NT2/D1 (cell line): Measurements from ENCODE around the gene SSX1.
"Not testable (repeated sequence)": the region's sequence is repeated elsewhere in the genome, so short reads cannot be mapped to it uniquely, and the experiment has no call there.

Experiments used
- DNase-seq: peaks from one replicate; pipeline ENCODE4 v3.0.0-alpha.2; 2011; ENCODE audit warnings: low read depth, low spot score
- H3K27me3 ChIP-seq: 2 replicates; pipeline ENCODE4 v1.6.0; 2011; ENCODE audit warnings: mild to moderate bottlenecking; ENCODE audit not compliant: insufficient read length, insufficient read depth
- H3K36me3 ChIP-seq: 2 replicates; pipeline ENCODE4 v1.6.1; 2011; ENCODE audit warnings: mild to moderate bottlenecking, low read length, mixed read lengths; ENCODE audit not compliant: insufficient read depth, insufficient read length
- H3K4me1 ChIP-seq: 2 replicates; pipeline ENCODE4 v1.5.1; 2011; ENCODE audit not compliant: insufficient read depth, insufficient read length
- H3K4me3 ChIP-seq: 2 replicates; pipeline ENCODE4 v1.5.1; 2011; ENCODE audit warnings: low read depth; ENCODE audit not compliant: insufficient read length
- H3K9ac ChIP-seq: 2 replicates; pipeline ENCODE4 v1.6.0; 2011; ENCODE audit warnings: low read depth; ENCODE audit not compliant: insufficient read length
- H3K9me3 ChIP-seq: 2 replicates; pipeline ENCODE4 v1.5.1; 2011; ENCODE audit warnings: mild to moderate bottlenecking, low read length; ENCODE audit not compliant: insufficient read depth
- SUZ12 ChIP-seq: IDR thresholded peaks from 2 replicates; pipeline ENCODE4 v1.6.1; 2011; ENCODE audit not compliant: insufficient read length, insufficient read depth; ENCODE audit errors: extremely low read depth
- YY1 ChIP-seq: IDR thresholded peaks from 2 replicates; pipeline ENCODE4 v1.6.1; 2011; ENCODE audit not compliant: insufficient read length, insufficient read depth
- ZNF274 ChIP-seq: IDR thresholded peaks from 2 replicates; pipeline ENCODE4 v1.6.1; 2011; ENCODE audit warnings: mild to moderate bottlenecking, low read depth, low read length

Gene SSX1, protein sequence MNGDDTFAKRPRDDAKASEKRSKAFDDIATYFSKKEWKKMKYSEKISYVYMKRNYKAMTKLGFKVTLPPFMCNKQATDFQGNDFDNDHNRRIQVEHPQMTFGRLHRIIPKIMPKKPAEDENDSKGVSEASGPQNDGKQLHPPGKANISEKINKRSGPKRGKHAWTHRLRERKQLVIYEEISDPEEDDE

DNA sequence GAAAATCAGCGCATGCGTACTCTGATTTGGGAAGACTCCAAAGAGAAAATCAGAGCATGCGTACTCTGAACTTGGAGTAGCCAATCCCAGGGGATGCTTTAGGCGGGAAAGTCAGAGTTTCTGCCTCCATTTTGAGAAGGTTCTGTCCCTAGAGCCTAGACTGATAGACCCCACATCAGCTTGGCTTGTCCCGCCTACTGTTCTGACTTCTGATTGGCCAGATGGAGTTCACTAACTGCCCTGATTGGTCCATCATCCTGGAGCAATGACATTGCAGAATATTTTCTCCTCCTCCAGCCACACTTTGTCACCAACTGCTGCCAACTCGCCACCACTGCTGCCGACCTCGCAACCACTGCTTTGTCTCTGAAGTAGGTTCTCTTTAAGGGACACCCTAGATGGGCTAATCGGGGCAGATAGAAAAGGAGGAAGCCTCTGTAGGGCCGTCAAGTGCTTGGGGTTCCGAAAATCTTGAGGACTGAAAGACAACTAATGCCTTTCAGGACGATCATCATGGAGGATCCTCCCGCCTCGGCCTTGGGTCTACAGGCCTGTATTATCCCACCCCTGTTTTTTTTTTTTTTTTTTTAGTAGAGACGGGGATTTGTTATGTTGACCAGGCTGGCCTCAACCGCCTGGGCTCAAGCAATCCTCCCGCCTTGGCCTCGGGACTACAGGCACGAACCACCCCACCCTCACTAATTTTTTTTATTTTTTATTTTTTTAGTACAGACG lies at the start of gene SSX1:
Gene SSX1, plus strand, starts transcription at position 331 of the 735 bp plus-strand sequence. CDS start 1,850 bp downstream, outside the sequence.
- H3K27me3 ChIP-seq, H3K9me3 ChIP-seq, H3K4me3 ChIP-seq, DNase-seq, H3K36me3 ChIP-seq, H3K4me1 ChIP-seq, H3K9ac ChIP-seq: not testable (repeated sequence)

DNA sequence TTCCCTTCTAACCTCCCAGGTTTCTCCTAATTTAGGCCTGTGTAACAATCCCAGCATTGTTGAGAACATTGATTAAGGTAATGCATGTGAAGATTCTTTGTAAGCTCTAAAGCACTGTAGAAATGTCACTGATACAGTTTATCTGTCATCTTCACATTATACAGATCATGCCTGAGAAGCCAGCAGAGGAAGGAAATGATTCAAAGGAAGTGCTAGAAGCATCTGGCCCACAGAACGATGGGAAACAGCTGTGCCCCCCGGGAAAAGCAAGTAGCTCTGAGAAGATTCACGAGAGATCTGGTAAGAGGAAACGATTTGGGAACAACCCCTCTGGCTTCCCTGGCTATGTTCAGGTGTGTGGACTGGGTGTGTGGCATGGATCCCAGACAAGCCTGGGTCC lies 40.9 kb upstream of the SSX1 start:
- not testable (repeated sequence) for DNase-seq, H3K4me3 ChIP-seq, H3K36me3 ChIP-seq, H3K9ac ChIP-seq, H3K27me3 ChIP-seq, H3K9me3 ChIP-seq, H3K4me1 ChIP-seq

DNA sequence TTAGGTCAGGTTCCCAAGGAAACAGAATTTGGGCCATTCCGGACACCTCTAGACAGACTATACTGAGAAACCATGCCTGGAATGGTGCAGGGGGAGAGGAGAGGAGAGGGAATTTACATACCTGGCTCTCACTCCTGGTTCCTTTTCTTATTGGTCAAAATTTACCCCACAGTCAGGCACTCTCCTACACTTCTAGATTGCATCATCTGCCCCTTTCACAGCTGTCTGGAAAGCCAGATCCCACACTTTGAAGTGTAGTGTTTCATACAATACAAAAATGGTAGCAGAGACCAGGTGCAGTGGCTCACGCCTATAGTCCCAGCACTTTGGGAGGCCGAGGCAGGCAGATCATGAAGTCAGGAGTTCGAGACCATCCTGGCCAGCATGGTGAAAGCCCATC lies 31.0 kb upstream of the SSX1 start:
- not testable (repeated sequence) for H3K9ac ChIP-seq, H3K9me3 ChIP-seq, H3K36me3 ChIP-seq, H3K27me3 ChIP-seq, H3K4me1 ChIP-seq, H3K4me3 ChIP-seq, DNase-seq

DNA sequence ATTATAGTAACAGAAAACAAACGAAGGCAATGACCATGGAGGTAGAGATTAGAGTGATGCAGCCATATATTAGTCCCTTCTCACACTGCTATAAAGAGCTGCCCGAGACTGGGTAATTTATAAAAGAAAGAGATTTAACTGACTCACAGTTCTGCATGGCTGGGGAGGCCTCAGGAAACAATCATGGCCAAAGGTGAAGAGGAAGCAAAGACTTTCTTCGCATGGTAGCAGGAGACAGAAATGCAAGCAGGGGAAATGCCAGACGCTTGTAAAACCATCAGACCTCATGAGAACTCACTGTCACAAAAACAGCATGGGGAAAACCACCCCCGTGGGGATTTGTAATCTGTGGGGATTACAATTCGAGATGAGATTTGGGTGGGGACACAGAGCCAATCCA lies 2.2 kb upstream of the SSX1 start:
- not testable (repeated sequence) for H3K4me1 ChIP-seq, H3K4me3 ChIP-seq, H3K9ac ChIP-seq, H3K9me3 ChIP-seq, DNase-seq, H3K36me3 ChIP-seq, H3K27me3 ChIP-seq

DNA sequence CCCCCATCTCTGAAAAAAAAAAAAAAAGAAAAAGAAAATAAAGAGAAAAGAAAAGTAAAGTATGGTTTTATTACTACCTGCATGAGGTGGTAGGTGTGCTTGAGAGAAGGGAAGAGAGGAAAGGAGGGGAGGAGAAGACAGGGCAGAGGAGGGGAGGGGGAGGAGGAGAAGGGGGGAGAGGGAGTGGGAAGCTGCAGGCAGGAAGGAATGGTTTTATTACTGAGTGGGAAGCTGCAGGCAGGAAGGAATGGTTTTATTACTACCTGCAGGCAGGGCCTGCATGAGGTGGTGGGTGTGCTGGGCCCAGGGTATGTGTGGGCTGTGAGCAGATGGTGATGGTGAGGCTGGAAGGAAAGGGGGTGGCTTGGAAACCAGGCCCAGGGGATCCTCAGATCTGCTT lies 19.2 kb downstream of the SSX1 start:
- not testable (repeated sequence) for H3K9me3 ChIP-seq, H3K9ac ChIP-seq, H3K36me3 ChIP-seq, H3K4me1 ChIP-seq, DNase-seq, H3K27me3 ChIP-seq, H3K4me3 ChIP-seq

DNA sequence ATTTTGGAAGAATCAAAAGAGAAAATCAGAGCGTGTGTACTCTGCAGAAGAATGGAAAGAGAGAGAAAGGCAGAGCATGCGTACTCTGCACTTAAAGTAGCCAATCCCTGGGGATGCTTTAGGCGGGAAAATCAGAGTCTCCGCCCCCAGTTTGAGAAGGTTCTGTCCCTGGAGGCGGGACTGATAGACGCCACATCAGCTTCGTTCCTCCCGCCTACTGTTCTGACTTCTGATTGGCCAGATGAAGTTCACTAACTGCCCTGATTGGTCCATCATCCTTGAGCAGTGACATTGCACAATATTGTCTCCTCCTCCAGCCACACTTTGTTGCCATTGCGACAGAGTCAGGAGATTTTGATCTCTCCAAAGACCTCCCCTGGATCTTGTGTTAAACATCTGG lies 23.8 kb downstream of the SSX1 start:
- H3K36me3 ChIP-seq = no peaks in the 10 kb centered on the region
- DNase-seq = peak; percentile 6
- H3K9me3 ChIP-seq = no peaks in the 10 kb centered on the region
- no peaks in the 10 kb centered on the region for H3K27me3 ChIP-seq
- H3K9ac ChIP-seq = no peak overlapping the region
- H3K4me1 ChIP-seq = no peaks in the 10 kb centered on the region
- no peak for TF ChIP-seq ZNF274
- TF ChIP-seq SUZ12 = no peak
- no peak for TF ChIP-seq YY1
- no peak overlapping the region for H3K4me3 ChIP-seq

DNA sequence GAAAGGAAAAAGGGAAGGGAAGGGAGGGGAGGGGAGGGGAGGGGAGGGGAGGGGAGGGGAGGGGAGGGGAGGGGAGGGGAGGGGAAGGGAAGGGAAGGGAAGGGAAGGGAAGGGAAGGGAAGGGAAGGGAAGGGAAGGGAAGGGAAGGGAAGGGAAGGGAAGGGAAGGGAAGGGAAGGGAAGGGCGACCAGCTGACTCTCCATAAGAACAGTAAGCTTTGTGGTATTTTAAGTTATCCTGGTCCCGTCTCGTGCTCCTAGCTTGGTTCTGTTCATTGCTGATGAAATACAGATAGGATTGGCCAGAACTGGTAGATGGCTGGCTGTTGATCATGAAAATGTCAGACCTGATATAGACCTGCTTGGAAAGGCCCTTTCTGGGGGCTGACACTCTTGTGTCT lies 25.5 kb downstream of the SSX1 start:
- not testable (repeated sequence) for H3K4me3 ChIP-seq, H3K27me3 ChIP-seq, H3K9me3 ChIP-seq, H3K9ac ChIP-seq, H3K36me3 ChIP-seq, H3K4me1 ChIP-seq, DNase-seq

DNA sequence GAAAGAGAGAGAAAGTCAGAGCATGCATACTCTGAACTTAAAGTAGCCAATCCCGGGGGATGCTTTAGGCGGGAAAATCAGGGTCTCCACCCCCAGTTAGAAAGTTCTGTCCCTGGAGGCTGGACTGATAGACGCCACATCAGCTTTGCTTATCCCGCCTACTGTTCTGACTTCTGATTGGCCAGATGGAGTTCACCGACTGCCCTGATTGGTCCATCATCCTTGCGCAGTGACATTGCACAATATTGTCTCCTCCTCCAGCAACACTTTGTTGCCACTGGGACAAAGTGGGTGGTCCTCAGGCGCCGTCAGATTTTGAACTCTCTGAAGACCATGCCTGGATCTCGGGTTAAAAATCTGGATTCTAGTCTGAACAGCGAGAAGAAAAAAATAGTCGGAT lies 51.0 kb downstream of the SSX1 start:
- no peak for TF ChIP-seq ZNF274
- no peak for TF ChIP-seq SUZ12
- TF ChIP-seq YY1 = no peak
- Histone ChIP-seq H3K27me3 (no peaks in the 10 kb centered on the region), H3K9ac (no peak overlapping the region), H3K4me3 (no peak overlapping the region), H3K9me3 (no peaks in the 10 kb centered on the region), H3K4me1 (no peaks in the 10 kb centered on the region), H3K36me3 (no peaks in the 10 kb centered on the region)
- no peak for DNase-seq

DNA sequence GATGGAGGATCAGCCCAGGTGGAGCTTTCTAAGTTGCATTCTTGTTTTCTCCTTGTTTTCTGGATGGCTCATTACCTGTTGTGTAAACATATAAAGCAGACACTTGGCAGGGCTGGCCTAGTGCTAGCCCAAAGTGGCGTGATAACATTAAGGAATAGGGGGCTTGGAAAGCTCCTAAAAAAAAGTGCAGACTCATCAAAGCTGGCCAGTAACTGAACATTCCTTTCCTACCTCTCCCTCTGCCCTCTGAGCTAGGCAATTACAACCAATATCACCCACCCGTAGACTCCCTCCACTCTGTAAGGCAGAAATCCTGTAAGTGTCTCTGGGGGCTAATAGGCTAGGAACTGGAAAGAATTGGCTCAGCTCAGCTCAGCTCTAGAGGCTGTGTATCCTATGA lies 58.8 kb downstream of the SSX1 start:
- not testable (repeated sequence) for DNase-seq, H3K9ac ChIP-seq, H3K36me3 ChIP-seq, H3K4me1 ChIP-seq, H3K27me3 ChIP-seq, H3K4me3 ChIP-seq, H3K9me3 ChIP-seq
